ENCODE measurements around the gene CAPN11.

CAPN11 gene

GRCh38 chr6:44217332-44218143 is 58.9 kb downstream of the CAPN11 start:
- peak; percentile 44 for DNase-seq

GRCh38 chr6:44219053-44219814 is 60.6 kb downstream of the CAPN11 start:
- peak; percentile 86 for DNase-seq

GRCh38 chr6:44219815-44220784 is 61.5 kb downstream of the CAPN11 start:
- DNase-seq: no peak

- DNase-seq: no peak
These were observed 62.3 kb downstream of the CAPN11 start for GRCh38 chr6:44220913-44221290.

- peak; percentile 72 for DNase-seq
These were observed 62.8 kb downstream of the CAPN11 start for GRCh38 chr6:44221291-44221960.

GRCh38 chr6:44221961-44222335 is 63.3 kb downstream of the CAPN11 start:
- no peak for DNase-seq

GRCh38 chr6:44222486-44223318 is 64.1 kb downstream of the CAPN11 start:
- DNase-seq: peak; percentile 41

- peak; percentile 85 for DNase-seq
These were observed 64.9 kb downstream of the CAPN11 start, which contains the start of gene SLC29A1 for GRCh38 chr6:44223319-44224028. SLC29A1 (plus strand) TSS chr6:44223595; CDS start chr6:44227314, 3,719 bp downstream.

- DNase-seq: no peak
These were observed 65.7 kb downstream of the CAPN11 start for GRCh38 chr6:44224029-44224964.

- DNase-seq: no peak
These were observed 66.3 kb downstream of the CAPN11 start for GRCh38 chr6:44224965-44225305.

GRCh38 chr6:44225579-44226325 is 67.1 kb downstream of the CAPN11 start:
- DNase-seq: no peak

- peak; percentile 57 for DNase-seq
These were observed 67.9 kb downstream of the CAPN11 start for GRCh38 chr6:44226368-44227147.

GRCh38 chr6:44227148-44227793 is 68.7 kb downstream of the CAPN11 start:
- DNase-seq: peak; percentile 47

- DNase-seq: no peak
These were observed 69.4 kb downstream of the CAPN11 start for GRCh38 chr6:44228031-44228430.

GRCh38 chr6:44228433-44228832 is 69.8 kb downstream of the CAPN11 start:
- DNase-seq: no peak

- no peak for DNase-seq
These were observed 70.2 kb downstream of the CAPN11 start for GRCh38 chr6:44228836-44229235.

- DNase-seq: no peak
These were observed 70.9 kb downstream of the CAPN11 start for GRCh38 chr6:44229376-44230033.

Data from eye (tissue), 1 donor.